SK-N-SH treated with all-trans-retinoic acid at 6 μM for 48 hours (cell line): ENCODE measurements around the gene FFAR3.

Source experiments
- ATAC-seq: fragments of 200-7000 bp; cut with Tn5 transposase; 3 replicates; pipeline ENCODE4 v1.9.1; 2020; ENCODE audit warnings: mild to moderate bottlenecking, moderate library complexity
- ARNTL ChIP-seq: fragments of 450-650 bp; formaldehyde crosslinking; IDR thresholded peaks from 2 replicates; pipeline ENCODE4 v1.5.0; 2020; ENCODE audit warnings: low read depth, mild to moderate bottlenecking, moderate library complexity, borderline replicate concordance
- BACH2 ChIP-seq: fragments of 250-450 bp; sonication (Bioruptor Pico); IDR thresholded peaks from 2 replicates; pipeline ENCODE4 v1.9.0; 2021; ENCODE audit warnings: mild to moderate bottlenecking, borderline replicate concordance
- CSRNP3 ChIP-seq: fragments of 250-450 bp; sonication (Bioruptor Pico); IDR thresholded peaks from 2 replicates; pipeline ENCODE4 v1.5.1; 2021; ENCODE audit warnings: mild to moderate bottlenecking, moderate library complexity
- ESRRG ChIP-seq: fragments of 250-450 bp; sonication (Bioruptor Pico); IDR thresholded peaks from 2 replicates; pipeline ENCODE4 v1.6.1; 2021; ENCODE audit warnings: mild to moderate bottlenecking
- GLIS3 ChIP-seq: fragments of 250-450 bp; sonication (Bioruptor Pico); IDR thresholded peaks from 2 replicates; pipeline ENCODE4 v1.5.0; 2020; ENCODE audit warnings: mild to moderate bottlenecking, moderate library complexity
- PPARA ChIP-seq: fragments of 250-450 bp; sonication (Bioruptor Pico); IDR thresholded peaks from 2 replicates; pipeline ENCODE4 v1.5.0; 2020; ENCODE audit warnings: mild to moderate bottlenecking, borderline replicate concordance
- SNAI2 ChIP-seq: fragments of 250-450 bp; sonication (Bioruptor Pico); IDR thresholded peaks from 2 replicates; pipeline ENCODE4 v1.5.0; 2020; ENCODE audit warnings: mild to moderate bottlenecking, moderate library complexity
- TCF4 ChIP-seq: fragments of 250-450 bp; sonication (Bioruptor Pico); IDR thresholded peaks from 2 replicates; pipeline ENCODE4 v1.8.0; 2021; ENCODE audit warnings: mild to moderate bottlenecking, moderate library complexity, borderline replicate concordance
- ZFP3 ChIP-seq: fragments of 250-450 bp; sonication (Bioruptor Pico); IDR thresholded peaks from 2 replicates; pipeline ENCODE4 v1.5.0; 2020; ENCODE audit warnings: mild to moderate bottlenecking, moderate library complexity
- ZFP30 ChIP-seq: fragments of 450-650 bp; formaldehyde crosslinking; IDR thresholded peaks from 2 replicates; pipeline ENCODE4 v1.5.0; 2022; ENCODE audit warnings: mild to moderate bottlenecking, moderate library complexity
- ZNF70 ChIP-seq: fragments of 450-650 bp; formaldehyde crosslinking; IDR thresholded peaks from 2 replicates; pipeline ENCODE4 v1.5.0; 2020; ENCODE audit warnings: mild to moderate bottlenecking, moderate library complexity
- ZNF8 ChIP-seq: fragments of 450-650 bp; formaldehyde crosslinking; IDR thresholded peaks from 2 replicates; pipeline ENCODE4 v1.5.0; 2020; ENCODE audit warnings: mild to moderate bottlenecking, moderate library complexity
- TF ChIP-seq, protein P1 (sequence below): fragments of 250-450 bp; sonication (Bioruptor Pico); IDR thresholded peaks from 2 replicates; pipeline ENCODE4 v1.8.0; 2021; ENCODE audit warnings: low read depth, mild to moderate bottlenecking, moderate library complexity, borderline replicate concordance
- TF ChIP-seq, protein P2 (sequence below): fragments of 250-450 bp; sonication (Bioruptor Pico); IDR thresholded peaks from 2 replicates; pipeline ENCODE4 v1.5.1; 2020; ENCODE audit warnings: low read depth, mild to moderate bottlenecking, moderate library complexity
- TF ChIP-seq, protein P3 (sequence below): fragments of 250-450 bp; sonication (Bioruptor Pico); IDR thresholded peaks from 2 replicates; pipeline ENCODE4 v1.8.0; 2020; ENCODE audit warnings: mild to moderate bottlenecking, moderate library complexity, borderline replicate concordance

FFAR3 gene

GRCh38 chr19:35351411-35352176 is 6.7 kb upstream of the FFAR3 start:
- TF ChIP-seq ESRRG (no peak), ZNF70 (CRISPR knock-in tag) (no peak), ZFP30 (no peak), ZFP3 (CRISPR knock-in tag) (no peak), ZNF8 (CRISPR knock-in tag) (no peak), GLIS3 (CRISPR knock-in tag) (no peak), PPARA (CRISPR knock-in tag) (no peak), CSRNP3 (no peak), TCF4 (CRISPR knock-in tag) (no peak), ARNTL (CRISPR knock-in tag) (no peak)
- TF ChIP-seq, protein P1, sequence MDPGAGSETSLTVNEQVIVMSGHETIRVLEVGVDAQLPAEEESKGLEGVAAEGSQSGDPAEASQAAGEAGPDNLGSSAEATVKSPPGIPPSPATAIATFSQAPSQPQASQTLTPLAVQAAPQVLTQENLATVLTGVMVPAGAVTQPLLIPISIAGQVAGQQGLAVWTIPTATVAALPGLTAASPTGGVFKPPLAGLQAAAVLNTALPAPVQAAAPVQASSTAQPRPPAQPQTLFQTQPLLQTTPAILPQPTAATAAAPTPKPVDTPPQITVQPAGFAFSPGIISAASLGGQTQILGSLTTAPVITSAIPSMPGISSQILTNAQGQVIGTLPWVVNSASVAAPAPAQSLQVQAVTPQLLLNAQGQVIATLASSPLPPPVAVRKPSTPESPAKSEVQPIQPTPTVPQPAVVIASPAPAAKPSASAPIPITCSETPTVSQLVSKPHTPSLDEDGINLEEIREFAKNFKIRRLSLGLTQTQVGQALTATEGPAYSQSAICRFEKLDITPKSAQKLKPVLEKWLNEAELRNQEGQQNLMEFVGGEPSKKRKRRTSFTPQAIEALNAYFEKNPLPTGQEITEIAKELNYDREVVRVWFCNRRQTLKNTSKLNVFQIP: no peak
- TF ChIP-seq, protein P2, sequence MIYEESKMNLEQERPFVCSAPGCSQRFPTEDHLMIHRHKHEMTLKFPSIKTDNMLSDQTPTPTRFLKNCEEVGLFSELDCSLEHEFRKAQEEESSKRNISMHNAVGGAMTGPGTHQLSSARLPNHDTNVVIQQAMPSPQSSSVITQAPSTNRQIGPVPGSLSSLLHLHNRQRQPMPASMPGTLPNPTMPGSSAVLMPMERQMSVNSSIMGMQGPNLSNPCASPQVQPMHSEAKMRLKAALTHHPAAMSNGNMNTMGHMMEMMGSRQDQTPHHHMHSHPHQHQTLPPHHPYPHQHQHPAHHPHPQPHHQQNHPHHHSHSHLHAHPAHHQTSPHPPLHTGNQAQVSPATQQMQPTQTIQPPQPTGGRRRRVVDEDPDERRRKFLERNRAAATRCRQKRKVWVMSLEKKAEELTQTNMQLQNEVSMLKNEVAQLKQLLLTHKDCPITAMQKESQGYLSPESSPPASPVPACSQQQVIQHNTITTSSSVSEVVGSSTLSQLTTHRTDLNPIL (CRISPR knock-in tag): no peak
- TF ChIP-seq, protein P3, sequence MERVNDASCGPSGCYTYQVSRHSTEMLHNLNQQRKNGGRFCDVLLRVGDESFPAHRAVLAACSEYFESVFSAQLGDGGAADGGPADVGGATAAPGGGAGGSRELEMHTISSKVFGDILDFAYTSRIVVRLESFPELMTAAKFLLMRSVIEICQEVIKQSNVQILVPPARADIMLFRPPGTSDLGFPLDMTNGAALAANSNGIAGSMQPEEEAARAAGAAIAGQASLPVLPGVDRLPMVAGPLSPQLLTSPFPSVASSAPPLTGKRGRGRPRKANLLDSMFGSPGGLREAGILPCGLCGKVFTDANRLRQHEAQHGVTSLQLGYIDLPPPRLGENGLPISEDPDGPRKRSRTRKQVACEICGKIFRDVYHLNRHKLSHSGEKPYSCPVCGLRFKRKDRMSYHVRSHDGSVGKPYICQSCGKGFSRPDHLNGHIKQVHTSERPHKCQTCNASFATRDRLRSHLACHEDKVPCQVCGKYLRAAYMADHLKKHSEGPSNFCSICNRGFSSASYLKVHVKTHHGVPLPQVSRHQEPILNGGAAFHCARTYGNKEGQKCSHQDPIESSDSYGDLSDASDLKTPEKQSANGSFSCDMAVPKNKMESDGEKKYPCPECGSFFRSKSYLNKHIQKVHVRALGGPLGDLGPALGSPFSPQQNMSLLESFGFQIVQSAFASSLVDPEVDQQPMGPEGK: no peak
- TF ChIP-seq, all 23 proteins: peak for 0
- ATAC-seq: no peak

DNA sequence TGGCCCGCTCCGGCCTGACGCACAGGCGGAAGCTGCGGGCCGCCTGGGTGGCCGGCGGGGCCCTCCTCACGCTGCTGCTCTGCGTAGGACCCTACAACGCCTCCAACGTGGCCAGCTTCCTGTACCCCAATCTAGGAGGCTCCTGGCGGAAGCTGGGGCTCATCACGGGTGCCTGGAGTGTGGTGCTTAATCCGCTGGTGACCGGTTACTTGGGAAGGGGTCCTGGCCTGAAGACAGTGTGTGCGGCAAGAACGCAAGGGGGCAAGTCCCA is 6.1 kb upstream of the FFAR3 start:
- no peak for ATAC-seq
- TF ChIP-seq BACH2 (CRISPR knock-in tag) (no peak), SNAI2 (CRISPR knock-in tag) (no peak), TCF4 (CRISPR knock-in tag) (no peak), ZFP3 (CRISPR knock-in tag) (no peak), PPARA (CRISPR knock-in tag) (no peak), CSRNP3 (no peak), ZFP30 (no peak), ESRRG (no peak)
- TF ChIP-seq, protein P1: no peak
- TF ChIP-seq, protein P2 (CRISPR knock-in tag): no peak
- TF ChIP-seq, protein P3: no peak
